GM21526 (cell line): ENCODE results near the gene KRTAP10-8.
"Not testable (repeated sequence)": the region's sequence is repeated elsewhere in the genome, so short reads cannot be mapped to it uniquely, and the experiment has no call there.

Source experiments
- ATAC-seq: cut with Tn5 transposase; IDR thresholded peaks from one replicate; pipeline ENCODE4 v1.9.1; 2021; ENCODE audit warnings: moderate library complexity; ENCODE audit not compliant: unreplicated experiment, low FRiP score

Gene KRTAP10-8

GRCh38 chr21:44596068-44596725 lies 15.7 kb upstream of the KRTAP10-8 start:
- ATAC-seq = no peak

GRCh38 chr21:44598061-44598460 lies 13.8 kb upstream of the KRTAP10-8 start:
- ATAC-seq = no peak

GRCh38 chr21:44599264-44600029 lies 12.4 kb upstream of the KRTAP10-8 start:
- ATAC-seq = no peak

GRCh38 chr21:44600118-44600978 lies 11.5 kb upstream of the KRTAP10-8 start, which contains the start of gene KRTAP10-7:
Gene KRTAP10-7, plus strand, starts transcription at chr21:44600597. Its CDS starts 25 bp downstream, at chr21:44600622.
- not testable (repeated sequence) for ATAC-seq

- not testable (repeated sequence) for ATAC-seq
Observed at GRCh38 chr21:44601091-44601490, 10.8 kb upstream of the KRTAP10-8 start.

- ATAC-seq = no peak
Observed at GRCh38 chr21:44601596-44602462, 10.1 kb upstream of the KRTAP10-8 start.

GRCh38 chr21:44602463-44602850 lies 9.4 kb upstream of the KRTAP10-8 start:
- ATAC-seq = no peak

- ATAC-seq = no peak
Observed at GRCh38 chr21:44603109-44603875, 8.6 kb upstream of the KRTAP10-8 start.

- ATAC-seq = no peak
Observed at GRCh38 chr21:44603911-44604310, 8.0 kb upstream of the KRTAP10-8 start.

- no peak for ATAC-seq
Observed at GRCh38 chr21:44606495-44606894, 5.4 kb upstream of the KRTAP10-8 start.

- ATAC-seq = no peak
Observed at GRCh38 chr21:44609193-44609592, 2.7 kb upstream of the KRTAP10-8 start.

- not testable (repeated sequence) for ATAC-seq
Observed at GRCh38 chr21:44610157-44610843, 1.6 kb upstream of the KRTAP10-8 start.

- ATAC-seq = no peak
Observed at GRCh38 chr21:44611551-44611950, 328 bp upstream of the KRTAP10-8 start.

GRCh38 chr21:44612669-44613229 lies 870 bp downstream of the KRTAP10-8 start:
- no peak for ATAC-seq

GRCh38 chr21:44613386-44614155 lies 1.7 kb downstream of the KRTAP10-8 start:
- ATAC-seq = no peak

- ATAC-seq = no peak
Observed at GRCh38 chr21:44614161-44614631, 2.3 kb downstream of the KRTAP10-8 start.

- ATAC-seq = no peak
Observed at GRCh38 chr21:44614961-44615391, 3.1 kb downstream of the KRTAP10-8 start.
